MV-4-11 (cell line): ENCODE measurements around the gene ALS2.
"Not testable (repeated sequence)": the region's sequence is repeated elsewhere in the genome, so short reads cannot be mapped to it uniquely, and the experiment has no call there.

ENCODE experiments used
- DNase-seq: peaks from one replicate; lab custom pipeline; 2025; lab: John Stamatoyannopoulos, UW

ALS2 gene

GRCh38 chr2:201780674-201781493 lies at the start of gene ALS2:
TSS of gene ALS2 (minus strand) at chr2:201780933. CDS start at chr2:201768885, 12,048 bp downstream.
- peak; percentile 90 for DNase-seq

DNA sequence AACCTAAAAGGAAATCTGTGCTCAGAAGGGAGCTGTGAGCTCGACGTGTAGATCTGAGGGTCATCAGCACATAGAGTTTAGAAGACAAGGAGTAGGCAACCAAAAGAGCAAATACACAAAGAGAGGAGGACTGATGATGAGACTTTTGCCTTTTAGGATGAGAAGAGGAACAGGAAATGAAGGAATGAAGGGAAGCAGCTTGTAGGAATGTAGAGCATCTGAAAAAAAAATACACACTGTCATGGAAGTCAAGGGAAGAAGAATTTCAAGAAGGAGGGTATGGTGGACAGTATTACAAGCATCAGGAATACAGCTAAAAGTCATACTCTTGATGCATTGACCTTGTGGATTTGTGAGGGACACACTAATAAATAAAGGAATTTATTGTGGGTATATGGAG lies 47.5 kb upstream of the ALS2 start:
- DNase-seq: no peak

GRCh38 chr2:201827621-201828020 lies 46.9 kb upstream of the ALS2 start:
- no peak for DNase-seq

GRCh38 chr2:201824212-201824611 lies 43.5 kb upstream of the ALS2 start:
- no peak for DNase-seq

DNA sequence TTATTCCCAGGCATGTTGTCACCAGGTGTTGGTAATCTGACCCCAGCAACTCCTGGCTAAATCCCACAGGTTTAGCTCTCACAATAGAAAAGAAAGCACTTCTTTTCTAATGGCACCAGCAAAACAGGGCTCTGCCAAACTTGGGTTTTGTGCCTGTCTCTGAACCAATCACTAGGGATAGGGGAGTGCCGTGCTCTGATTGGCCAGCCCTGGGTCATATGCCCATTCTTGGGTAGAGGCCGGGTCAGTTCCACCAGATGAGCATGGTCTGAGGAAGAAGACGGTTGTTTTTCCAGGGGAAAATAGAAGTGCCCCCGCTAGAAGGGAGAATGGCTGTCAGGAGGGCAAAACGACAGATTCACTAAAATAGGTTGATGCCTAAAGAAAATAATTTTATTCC lies 40.3 kb upstream of the ALS2 start:
- no peak for DNase-seq

- no peak for DNase-seq
Observed at GRCh38 chr2:201820383-201821007, 39.8 kb upstream of the ALS2 start.

- DNase-seq: no peak
Observed at GRCh38 chr2:201816657-201817575, 36.2 kb upstream of the ALS2 start.

- no peak for DNase-seq
Observed at GRCh38 chr2:201813996-201814760, 33.4 kb upstream of the ALS2 start.

DNA sequence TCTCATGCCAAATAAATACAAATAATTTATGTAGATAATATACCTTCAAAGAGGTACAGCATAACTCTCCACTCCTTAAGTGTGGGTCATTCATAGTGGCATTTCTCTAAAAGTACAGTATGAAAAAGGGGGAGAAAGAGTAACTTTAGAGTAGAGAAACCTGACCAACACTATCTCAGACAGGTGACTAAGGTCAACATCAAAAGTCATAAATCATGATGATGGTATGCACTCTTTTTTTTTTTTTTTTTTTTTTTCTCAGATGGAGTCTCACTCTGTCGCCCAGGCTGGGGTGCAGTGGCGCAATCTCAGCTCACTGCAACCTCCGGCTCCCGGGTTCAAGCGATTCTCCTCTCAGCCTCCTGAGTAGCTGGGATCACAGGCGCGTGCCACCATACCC lies 29.9 kb upstream of the ALS2 start:
- DNase-seq: not testable (repeated sequence)

DNA sequence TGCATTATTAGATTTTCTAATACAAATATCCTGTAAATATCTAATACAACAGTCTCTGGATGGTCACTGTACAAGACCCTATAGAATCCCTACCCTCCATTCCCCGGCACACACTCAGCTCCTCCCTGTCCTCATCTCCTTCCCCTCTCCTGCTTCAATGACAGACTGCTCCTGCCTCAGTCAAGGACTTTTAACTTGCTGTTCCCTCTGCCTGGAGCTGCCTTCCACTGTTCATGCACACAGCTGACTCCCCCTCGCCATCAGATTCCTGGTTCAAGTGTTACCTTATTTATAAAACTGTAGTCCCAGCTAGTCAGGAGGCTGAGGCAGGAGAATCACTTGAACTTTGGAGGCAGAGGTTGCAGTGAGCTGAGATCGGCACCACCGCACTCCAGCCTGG lies 28.9 kb upstream of the ALS2 start:
- no peak for DNase-seq

DNA sequence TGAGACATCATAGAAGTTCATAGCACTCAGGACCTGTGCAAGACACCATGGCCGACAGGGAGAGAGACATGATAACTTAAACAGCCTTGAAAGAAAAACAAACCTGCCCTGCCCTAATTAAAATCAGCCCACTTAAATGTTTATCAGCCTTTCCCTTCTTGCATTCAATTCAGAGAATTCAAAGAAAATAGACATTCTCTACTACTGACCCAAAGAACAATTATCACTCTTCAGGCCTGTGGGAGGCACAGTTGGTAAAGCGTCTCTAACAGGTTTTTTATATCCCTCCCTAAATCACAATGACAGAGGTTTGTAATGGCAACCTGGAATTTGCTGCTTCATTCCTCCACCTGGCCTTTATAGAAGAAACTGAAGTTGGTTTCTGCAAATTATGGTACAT lies 27.3 kb upstream of the ALS2 start:
- DNase-seq: no peak

DNA sequence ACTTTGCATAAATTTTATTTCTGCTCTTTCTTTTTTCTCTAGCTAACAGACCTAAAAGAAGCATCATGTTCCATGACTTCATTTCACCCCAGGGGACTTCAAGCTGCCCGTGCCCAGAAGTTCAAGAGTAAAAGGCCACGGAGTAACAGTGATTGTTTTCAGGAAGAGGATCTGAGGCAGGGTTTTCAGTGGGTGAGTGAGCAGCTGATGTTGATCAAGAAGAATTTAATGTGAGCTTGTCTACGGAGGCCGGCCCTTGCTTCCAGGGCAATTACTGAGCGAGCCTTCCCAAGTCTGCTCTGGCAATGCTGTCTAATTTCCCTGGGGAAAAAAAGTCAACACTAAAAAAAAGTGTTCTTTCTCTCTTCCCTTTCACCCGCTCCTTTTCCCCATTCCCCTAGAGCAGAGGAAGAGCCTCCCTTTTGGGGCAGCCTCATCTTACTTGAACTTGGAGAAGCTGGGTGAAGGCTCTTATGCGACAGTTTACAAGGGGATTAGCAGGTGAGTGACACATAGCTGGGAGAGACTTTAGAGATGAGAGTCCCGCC lies 26.8 kb upstream of the ALS2 start:
- DNase-seq: no peak

DNA sequence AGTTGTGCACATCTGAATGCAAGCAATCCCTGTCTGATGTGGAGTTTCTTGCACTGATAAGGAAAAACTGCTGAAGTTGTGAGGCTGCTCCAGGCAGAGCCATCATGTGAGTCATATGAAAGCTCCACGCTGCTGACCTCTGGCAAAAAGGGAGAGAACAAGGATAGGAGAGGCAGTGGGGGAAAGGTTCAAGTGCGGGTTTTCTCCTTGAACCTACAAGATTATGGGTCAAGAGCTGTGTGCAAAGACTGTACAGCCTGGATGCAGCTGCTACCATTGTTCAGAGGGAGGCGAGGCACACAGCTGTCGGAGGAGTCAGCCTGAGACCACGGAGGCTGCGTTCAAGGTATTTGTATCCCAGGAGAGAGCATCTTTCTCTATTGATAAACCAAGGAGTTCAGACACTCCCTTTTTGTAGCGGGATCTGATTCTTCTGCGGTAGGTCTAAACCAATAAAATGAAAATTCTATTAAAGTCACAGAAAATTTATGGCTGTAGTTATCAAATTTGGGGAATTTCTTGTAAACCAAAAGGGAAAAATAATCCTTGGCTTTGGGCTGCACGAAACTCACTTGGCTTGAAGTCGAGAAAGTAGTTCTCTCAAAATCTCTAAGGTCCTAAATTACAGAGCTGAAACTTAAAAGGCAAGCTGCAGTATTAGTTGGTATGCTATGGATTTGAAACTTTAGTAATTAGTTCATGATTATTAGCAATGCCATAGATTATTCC lies 25.9 kb upstream of the ALS2 start, which contains the start of gene CDK15:
Gene CDK15, plus strand, starts transcription at position 96 of the 729 bp plus-strand sequence. Its CDS starts 128 bp downstream, at position 224.
- DNase-seq: no peak

GRCh38 chr2:201798914-201799285 lies 18.2 kb upstream of the ALS2 start:
- not testable (repeated sequence) for DNase-seq

GRCh38 chr2:201798252-201798913 lies 17.6 kb upstream of the ALS2 start:
- peak; percentile 1 for DNase-seq

DNA sequence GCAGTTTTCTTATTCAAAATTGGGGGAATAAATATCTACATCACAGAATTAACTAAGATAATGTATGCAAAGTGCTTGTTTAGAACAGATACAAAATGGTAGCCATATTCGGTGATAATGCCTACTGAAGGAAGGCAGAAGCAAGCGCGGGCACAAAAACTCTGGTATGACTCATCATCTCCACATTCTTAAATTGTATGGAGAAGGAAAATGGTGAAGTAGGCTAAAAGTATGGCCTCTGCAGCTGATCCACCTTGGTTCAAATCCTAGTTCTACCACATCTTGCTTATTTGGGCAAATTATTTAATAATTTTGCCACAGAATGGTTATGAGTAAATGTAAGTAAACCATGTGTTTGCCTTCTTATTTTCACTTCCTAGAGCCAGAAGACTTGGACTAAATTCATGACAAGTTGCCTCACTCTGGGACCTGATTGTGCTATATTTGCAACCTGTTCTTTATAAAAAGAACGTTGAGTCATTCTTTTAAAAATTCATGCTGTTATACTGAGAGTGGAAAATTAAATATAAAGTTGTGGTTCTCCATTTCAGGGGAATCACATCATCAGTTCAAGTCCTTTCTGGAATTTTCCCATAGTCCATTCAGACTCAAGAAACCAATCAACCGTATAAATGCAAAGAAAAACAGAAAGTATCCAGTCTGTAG lies 16.6 kb upstream of the ALS2 start:
- peak; percentile 51 for DNase-seq

DNA sequence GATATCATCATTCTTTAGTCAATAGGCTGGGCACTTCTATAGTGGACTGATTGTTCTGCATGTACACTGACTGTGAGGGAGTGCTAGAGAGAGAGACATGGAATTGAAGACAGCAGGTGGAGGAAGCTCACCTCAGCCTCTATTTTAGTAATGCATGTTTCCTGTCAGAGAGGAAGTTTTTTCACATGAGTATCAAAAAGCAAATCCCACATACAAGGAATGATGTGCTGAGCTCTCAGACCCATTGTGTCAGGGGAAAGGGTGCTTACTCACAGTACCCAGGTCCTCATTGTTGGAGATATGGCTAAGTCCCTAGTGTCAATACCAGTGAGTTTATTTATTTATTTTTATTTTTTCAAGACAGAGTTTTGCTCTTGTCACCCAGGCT lies 15.7 kb upstream of the ALS2 start:
- DNase-seq: no peak

- DNase-seq: no peak
Observed at GRCh38 chr2:201795607-201796477, 15.1 kb upstream of the ALS2 start.

GRCh38 chr2:201794294-201794693 lies 13.6 kb upstream of the ALS2 start:
- no peak for DNase-seq
